GM15510 (cell line): ENCODE measurements around the gene KLHL6.

Source experiments
- POLR2A ChIP-seq: IDR thresholded peaks from 3 replicates; pipeline ENCODE4 v1.6.1; 2011; ENCODE audit warnings: borderline replicate concordance; ENCODE audit not compliant: insufficient read length; ENCODE audit errors: extremely low read depth

KLHL6 gene

DNA sequence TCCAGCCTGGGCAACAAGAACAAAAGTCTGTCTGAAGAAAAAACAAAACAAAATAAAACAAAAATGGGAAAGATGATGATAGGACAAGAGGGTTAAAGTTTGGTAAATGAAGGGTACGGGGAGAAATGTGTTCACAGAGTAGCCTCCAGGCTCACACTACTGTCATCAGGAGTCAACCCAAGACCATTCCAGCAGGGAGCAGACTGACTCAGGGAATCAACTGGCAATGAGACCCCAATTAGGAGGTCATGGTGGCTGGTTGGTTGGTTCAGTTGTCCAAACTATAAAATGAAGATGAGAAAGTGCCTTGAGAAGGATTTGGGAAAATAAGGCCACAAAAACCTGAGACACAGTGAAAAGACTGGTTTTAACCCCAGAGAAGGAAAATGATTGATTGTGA is 51.8 kb downstream of the KLHL6 start:
- TF ChIP-seq POLR2A: no peak

DNA sequence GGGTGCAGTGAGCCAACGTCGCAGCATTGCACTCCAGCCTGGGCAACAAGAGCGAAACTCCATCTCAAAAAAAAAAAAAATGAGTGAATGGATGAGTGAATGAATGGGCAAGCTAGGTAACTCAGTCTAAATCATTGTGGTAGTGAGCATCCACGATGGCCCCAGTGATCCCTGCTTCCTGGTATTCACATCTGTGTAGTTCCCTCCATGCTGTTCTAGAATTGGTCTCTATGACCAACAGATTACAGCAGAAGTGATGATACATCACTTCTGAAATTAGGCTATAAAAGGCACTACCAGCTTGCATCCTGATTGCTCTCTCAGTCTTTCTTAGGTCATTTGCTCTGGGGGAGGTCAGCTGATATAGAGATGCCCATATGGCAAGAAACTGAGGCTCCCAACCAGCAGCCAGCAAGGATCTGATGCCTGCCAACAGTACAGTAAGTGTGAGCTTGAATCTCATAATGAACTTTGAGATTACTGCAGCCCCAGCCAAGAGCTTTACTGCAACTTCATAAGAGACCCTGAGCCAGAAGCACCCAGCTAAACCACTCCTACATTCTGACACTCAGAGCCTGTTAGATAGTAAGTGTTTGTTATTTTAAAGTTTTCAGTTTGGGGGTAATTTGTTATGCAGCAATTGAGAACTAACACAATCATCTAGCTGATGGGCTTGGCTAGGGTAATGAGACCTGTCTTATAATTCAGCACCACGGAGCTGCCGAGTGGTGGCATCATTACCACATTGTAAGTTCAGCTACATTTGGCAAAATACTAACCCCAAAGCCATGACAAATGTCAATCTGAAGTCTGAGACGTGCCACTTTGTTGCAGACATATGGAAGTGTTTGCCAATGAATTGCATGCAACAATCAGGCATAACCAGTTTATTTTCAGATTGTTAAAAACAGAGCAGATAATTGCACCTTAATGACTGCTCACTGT is 53.0 kb downstream of the KLHL6 start:
- TF ChIP-seq POLR2A: no peak

DNA sequence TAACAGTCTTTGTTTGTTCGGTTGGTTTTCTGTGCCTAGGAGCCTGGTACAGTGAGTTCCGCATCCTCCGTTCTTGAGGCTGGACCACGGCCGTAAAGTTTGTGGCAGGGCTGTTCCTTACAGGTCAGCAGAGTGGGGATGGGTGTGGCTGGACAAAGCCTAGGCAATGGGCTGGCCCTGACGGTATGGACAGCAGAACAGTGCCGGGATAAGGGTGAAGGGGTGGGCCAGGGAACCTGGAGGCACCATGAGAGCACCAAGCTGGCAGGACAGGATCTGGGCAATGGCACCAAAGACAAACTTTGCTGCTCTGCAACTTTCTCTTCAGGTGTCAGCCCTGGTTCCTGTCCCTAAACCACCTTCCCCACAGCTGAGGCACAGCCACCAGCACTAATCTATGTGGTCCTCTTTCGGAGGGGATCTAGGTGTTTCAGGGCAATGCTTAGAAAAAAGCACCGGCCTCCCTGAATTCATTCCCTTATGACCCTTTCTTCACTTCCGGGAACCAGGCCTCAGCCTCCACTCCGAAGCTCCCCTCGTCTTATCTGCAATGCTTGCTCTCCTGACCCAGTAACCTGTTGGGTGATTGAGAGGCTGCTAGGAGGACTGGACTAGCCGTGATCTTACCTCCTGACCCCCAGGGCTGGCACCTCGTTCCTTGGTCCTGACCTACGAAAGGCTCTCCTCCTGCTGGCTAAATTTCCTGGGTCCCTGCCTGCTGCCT is 54.4 kb downstream of the KLHL6 start:
- TF ChIP-seq POLR2A: no peak

DNA sequence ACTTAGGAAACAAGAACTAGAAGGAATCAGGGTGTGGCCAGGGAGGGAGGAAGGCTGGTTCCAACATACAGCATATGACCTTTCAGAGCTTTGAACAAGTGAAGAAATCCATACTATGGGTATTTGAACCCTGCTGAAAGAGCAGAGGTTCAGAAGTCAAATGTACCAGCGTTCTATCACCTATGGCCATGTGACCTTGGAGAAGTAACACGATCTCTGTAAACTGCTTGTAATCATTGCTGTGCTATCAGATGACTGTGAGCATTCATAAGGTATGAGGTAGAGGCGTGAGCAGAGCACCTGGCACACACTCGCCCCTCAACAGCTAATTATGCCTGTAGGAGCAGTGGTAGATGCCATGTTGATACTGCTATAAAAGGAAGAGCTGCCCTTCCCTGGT is 55.2 kb downstream of the KLHL6 start:
- TF ChIP-seq POLR2A: no peak

DNA sequence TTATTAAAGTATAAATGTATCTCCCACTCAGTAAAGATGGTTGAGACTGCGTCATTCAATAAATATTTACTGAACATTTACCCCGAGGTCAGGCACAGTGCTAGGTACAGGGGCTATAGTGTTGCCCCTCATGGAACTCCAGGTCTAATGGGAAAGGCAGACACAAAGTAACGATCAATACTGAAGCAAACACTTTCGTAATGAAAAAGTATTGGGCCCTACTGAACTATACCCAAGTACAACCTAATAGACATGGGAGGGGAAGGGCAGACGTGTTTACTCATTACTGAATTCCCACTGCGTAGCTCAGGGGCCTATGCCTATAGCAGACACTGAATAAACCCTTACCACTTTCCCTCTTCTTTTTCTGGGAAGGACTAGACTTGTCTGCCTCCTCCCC is 56.9 kb downstream of the KLHL6 start:
- no peak for TF ChIP-seq POLR2A

DNA sequence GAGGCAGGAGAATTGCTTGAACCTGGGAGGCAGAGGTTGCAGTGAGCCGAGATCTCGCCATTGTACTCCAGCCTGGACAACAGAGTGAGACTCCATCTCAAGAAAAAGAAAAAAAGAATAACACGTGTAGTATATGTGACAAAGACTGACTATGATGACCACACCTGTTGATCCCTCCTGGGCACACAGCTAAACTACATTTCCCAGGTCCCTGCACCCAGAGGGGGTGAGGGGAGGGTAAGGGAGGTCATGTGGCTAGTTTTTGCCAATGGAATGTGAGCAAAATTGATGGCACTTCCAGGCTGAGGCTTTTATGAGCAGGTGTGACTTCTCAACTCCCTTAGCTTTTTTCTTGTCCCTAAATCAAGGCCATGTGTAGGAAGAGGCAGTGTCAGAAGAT is 58.2 kb downstream of the KLHL6 start:
- TF ChIP-seq POLR2A: no peak

DNA sequence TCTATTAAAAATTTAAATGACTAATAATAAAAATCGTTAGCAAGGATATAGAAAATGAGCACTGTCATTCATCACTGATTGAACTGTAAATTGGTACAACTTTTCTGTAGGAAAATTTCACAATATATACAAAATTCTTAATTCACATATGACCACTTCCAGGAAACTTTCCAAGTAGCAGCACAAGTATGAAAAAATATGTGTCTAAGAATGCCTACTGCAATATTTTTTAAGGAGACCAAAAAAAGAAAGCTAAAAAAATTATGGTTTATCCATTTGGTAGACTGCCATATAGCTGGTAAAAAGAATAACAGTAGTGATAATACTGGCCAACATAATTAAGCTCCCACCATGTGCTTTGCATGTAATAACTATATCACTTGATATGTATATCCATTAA is 59.2 kb downstream of the KLHL6 start:
- TF ChIP-seq POLR2A: no peak

DNA sequence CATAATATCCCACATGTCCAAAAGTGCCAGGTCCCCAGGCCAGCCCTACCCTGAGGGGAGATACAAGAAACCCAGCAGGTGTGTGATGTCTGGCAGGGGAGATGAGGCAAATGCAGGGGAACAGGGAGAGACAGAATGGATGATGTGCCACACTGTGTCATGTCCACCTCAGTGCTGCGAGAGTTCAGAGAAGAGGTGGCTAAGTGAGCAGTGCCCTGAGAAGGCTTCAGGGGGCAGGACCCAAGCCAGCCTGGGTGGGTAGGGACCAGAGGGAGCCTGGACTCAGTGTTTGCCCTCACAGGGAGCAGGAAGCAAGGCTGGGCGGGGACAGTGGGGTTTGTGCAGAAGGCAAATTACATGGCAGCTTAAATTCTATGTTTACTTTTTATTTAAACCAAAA is 61.2 kb downstream of the KLHL6 start:
- TF ChIP-seq POLR2A: no peak

DNA sequence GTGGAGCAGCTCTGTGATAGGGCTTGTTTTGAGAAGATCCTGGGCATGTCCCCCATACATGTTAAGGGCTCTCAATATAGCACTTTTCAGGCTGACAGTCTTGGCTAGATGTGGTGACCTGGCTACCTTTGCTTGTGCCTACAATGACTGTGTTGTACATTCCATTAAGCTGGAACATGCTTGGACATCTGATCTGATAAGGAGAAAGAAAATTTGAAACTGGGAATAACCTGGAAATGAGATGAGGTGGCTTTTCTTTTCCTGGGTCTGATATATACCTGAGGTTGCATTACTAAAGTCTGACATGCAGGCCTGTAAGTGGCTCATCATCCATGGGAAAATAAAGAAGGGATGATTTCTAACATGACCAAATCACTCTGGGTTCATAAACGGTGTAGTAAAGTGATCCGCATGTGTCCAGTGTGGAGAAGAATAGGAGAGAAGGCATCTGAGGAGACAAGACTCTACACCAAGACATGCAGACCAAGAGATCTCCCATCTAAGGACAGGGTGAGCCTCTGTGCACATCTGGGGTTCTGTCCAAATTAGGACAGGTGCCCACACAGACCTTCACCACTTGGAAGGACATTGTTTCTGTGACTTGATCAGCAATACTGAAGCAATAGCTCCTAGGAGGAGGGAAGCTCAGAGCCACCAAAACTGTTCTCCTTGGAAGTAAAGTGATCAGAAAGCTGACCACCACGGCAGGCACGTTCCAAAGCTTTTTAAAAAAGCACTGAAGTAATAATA is 62.0 kb downstream of the KLHL6 start:
- TF ChIP-seq POLR2A: no peak

DNA sequence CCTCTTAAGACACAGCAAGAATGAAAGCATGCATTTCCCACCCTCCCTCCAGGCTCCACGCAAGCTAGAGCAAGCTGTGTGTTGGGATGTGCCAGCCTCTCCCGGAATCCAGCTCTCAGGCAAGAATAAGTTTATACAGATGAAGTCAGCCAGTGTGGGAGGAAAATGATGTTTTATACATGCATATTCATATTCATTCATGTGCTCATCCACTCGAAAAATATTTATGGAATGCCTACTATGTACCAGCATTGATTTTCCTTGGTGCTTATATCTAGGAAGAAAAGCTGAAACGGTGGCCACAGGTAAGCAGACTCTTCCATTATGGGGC is 62.7 kb downstream of the KLHL6 start:
- no peak for TF ChIP-seq POLR2A

DNA sequence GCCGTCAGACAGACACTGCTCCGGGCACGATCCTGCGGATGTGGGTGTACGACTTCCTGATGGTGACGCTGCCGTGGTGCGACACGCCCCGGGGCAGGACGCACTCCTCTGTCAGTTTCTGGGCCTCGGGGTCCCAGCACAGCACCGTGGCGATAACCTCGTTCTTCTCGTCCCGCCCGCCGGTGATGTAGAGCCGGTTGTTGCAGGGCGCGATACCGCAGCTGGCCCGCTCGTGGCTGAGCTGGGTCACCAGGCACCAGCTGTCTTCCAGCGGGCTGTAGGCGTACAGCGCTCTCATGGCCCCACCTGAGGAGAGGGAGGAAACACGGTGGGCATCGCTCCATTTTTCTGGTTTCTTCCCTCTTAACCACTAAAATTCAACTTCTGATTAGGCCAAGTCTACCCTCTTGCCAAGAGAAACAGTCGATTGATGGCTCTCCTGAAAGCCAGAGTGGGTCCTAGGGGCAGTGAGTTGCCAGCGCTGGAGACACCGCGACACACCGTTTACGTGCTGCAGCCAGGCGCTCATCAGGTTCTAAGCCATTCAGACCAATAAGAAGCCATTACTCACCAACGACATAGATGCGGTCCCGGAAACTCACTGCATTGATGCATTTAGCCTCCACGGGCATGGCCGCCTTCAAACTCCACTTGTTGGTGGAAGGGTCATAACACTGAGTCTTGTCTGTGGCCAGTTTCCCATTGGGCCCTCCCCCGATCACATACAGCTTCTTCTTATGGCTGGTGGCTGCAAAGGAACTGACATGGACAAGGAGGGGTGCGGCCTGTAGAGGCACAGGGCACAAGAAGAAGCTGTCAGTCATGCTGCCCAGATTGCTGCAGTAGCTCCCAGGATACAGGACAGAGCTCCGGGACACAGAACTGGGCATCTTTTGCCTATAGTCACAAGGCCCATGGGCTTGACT is 63.3 kb downstream of the KLHL6 start:
- no peak for TF ChIP-seq POLR2A

DNA sequence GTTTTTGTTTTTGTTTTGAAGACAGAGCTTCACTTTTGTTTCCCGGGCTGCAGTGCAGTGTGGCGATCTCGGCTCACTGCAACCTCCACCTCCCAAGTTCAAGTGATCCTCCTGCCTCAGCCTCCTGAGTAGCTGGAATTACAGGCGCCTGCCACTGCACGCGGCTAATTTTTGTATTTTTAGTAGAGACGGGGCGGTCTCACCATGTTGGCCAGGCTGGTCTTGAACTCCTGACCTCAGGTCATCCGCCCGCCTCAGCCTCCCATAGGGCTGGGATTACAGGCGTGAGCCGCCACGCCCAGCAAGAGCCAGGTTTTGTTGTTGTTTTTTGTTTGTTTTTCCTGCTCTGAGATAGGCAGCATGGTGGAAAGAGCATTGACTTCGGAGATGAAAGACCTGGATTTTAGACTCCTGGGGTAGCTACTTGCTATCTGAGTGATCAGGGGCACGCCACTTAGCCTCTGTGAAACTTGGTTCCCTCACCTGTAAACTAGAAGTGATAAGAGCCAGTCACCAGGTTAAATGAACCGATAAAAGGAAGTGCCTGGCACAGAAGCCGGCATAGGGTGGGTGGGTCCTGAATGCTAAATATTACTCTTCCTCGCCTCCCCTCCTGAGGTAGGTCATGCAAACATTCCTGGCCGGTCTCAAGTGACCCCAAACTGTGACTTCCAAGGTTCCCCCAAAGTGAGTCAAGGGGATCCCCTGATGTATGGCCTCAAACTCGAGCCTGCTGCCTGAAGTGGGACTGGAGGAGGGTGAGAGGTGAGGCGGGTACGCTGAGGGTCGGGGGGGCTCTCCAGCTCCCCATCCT is 64.2 kb downstream of the KLHL6 start:
- TF ChIP-seq POLR2A: no peak

DNA sequence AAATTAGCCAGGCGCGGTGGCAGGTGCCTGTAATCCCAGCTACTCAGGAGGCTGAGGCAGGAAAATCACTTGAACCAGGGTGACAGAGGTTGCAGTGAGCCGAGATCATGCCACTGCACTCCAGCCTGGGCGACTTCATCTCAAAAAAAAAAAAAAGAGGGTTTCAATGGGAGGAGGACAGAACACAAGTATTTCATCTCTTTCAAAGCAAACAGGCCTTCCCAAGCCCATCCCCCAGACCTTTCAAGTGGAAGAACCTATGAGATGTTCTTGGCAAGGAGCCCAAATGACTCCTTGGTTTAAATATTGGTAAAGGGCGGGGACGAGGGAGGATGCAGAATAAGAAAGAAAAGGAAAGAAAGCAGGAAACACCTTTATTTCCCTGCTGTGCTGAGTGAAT is 64.9 kb downstream of the KLHL6 start:
- TF ChIP-seq POLR2A: no peak

DNA sequence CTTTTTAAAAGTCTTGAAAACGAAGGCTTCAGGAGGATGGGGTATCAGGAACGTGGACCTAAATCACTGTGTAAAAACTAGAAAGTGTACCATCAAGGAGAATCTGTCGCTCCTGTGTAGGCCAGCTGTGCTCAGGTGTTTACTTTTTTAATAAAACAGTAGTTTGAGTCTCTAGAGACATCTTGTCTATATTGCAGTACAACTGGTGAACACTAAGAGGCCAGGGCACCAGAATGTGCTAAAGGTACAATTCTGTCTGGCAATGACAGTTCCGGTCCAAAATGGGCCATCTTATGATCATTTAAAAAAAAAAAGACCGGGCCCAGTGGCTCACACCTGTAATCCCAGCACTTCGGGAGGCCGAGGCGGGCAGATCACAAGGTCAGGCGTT is 65.3 kb downstream of the KLHL6 start:
- TF ChIP-seq POLR2A: no peak

DNA sequence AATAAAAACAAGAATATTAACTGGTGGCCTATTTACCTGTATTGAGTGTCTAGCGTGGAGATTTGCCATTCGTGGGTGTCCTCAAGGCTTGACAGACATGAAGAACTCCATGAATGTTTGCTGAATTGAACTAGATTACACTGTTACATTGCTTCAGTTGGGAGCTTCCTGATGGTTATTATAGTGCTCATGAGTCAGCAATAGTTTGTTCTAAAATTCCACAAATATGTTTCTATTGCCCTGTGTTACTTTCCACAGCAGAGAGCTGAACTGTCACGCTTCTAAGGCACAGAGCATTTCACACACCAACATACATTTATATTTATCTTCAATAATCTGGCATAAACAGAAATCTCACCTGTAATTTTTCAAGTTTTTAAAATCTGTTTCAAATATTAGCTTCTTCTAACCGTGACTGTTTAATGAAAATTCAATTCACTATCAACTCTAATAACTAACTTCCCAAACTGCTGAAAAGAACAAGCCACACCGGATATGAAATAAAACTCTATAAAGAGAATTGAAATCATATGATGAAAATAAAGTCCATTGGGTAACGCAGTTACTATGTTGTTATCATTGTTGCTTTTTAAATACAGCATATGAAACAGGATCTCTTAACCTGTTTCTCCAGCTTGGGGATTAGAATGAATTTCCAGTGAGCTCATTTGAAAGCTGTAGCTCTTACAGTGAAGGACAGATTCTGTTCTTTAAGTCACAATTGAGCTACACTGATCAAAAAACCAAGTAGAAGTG is 65.9 kb downstream of the KLHL6 start:
- TF ChIP-seq POLR2A: no peak
